Panc1 (cell line): ENCODE data around the gene OR4D10. TPM values are rescaled to one million over a fixed set of nuclear protein-coding genes. Genes with fewer than 3 reads are reported as not detected.
"Not testable (repeated sequence)": the region's sequence is repeated elsewhere in the genome, so short reads cannot be mapped to it uniquely, and the experiment has no call there.

Experiments
- ATAC-seq: fragments of 200-7000 bp; cut with Tn5 transposase; 2 replicates; pipeline ENCODE4 v1.9.1; 2020; ENCODE audit warnings: mild to moderate bottlenecking, moderate library complexity
- BruUV-seq: library from RNA; stranded (reverse); fragments of 400-500 nt; replicated peaks from 2 replicates; lab custom pipeline; 2021; lab: Mats Ljungman, UMichigan
- CTCF ChIA-PET: fragments of 300-600 bp; sonication (Branson Sonifier 250); formaldehyde crosslinking; loops from one replicate; lab custom pipeline; 2022; ENCODE audit warnings: antibody characterized with exemption; lab: Charles Lee
- POLR2A ChIA-PET: fragments of 300-600 bp; sonication (Branson Sonifier 250); formaldehyde crosslinking; loops from one replicate; lab custom pipeline; 2022; ENCODE audit warnings: antibody characterized with exemption; lab: Charles Lee
- DNase-seq: peaks from one replicate; pipeline ENCODE4 v3.0.0-alpha.2; 2010; ENCODE audit warnings: low read depth, low spot score
- H3K27ac ChIP-seq: 2 replicates; pipeline ENCODE4 v1.5.1; 2011; ENCODE audit warnings: mild to moderate bottlenecking, low read length, inconsistent platforms
- H3K27me3 ChIP-seq: fragments of 200-500 bp; sonication (Bioruptor generic); 2 replicates; pipeline ENCODE4 v1.6.0; 2014; ENCODE audit warnings: low read length, inconsistent platforms; ENCODE audit not compliant: control insufficient read depth, insufficient read depth
- H3K36me3 ChIP-seq: fragments of 200-500 bp; sonication (Bioruptor generic); 2 replicates; pipeline ENCODE4 v1.5.1; 2014; ENCODE audit warnings: inconsistent platforms, mild to moderate bottlenecking, low read length, moderate library complexity; ENCODE audit not compliant: control insufficient read depth, insufficient read depth
- H3K4me1 ChIP-seq: 2 replicates; pipeline ENCODE4 v1.5.1; 2011; ENCODE audit warnings: inconsistent platforms, mild to moderate bottlenecking, low read length, moderate library complexity; ENCODE audit not compliant: control insufficient read depth, insufficient read depth
- H3K4me3 ChIP-seq, 2 experiments: 2 replicates each; pipeline ENCODE4 v1.5.1; 2011 to 2012; ENCODE audit warnings: low read depth in 2 of 2, low read length in 2 of 2, mild to moderate bottlenecking in 2 of 2, inconsistent platforms in 1 of 2, moderate library complexity in 1 of 2
- H3K9me3 ChIP-seq: fragments of 200-500 bp; sonication (Bioruptor generic); 2 replicates; pipeline ENCODE4 v1.5.1; 2014; ENCODE audit warnings: low read depth, mild to moderate bottlenecking, inconsistent platforms, low read length, moderate library complexity; ENCODE audit not compliant: control insufficient read depth, insufficient read depth
- CTCF ChIP-seq: fragments of 450-650 bp; IDR thresholded peaks from 2 replicates; pipeline ENCODE4 v1.5.1; 2017; ENCODE audit warnings: mild to moderate bottlenecking
- POLR2AphosphoS5 ChIP-seq: IDR thresholded peaks from 2 replicates; pipeline ENCODE4 v1.6.1; 2012; ENCODE audit warnings: mild to moderate bottlenecking, low read depth, low read length, moderate library complexity
- SIN3A ChIP-seq: IDR thresholded peaks from 2 replicates; pipeline ENCODE4 v1.6.1; 2012; ENCODE audit warnings: low read depth, mild to moderate bottlenecking, low read length, moderate library complexity, borderline replicate concordance; ENCODE audit not compliant: insufficient read depth
- TCF7L2 ChIP-seq: IDR thresholded peaks from 2 replicates; pipeline ENCODE4 v1.6.1; 2011; ENCODE audit warnings: mild to moderate bottlenecking, low read depth, low read length, inconsistent platforms
- in situ Hi-C: cut with HindIII; loops from 2 replicates; pipeline ENCODE4 v1.10.0; 2016; ENCODE audit warnings: low sequenced_read_pairs, low pct_unique_long_range_greater_than_20kb
- intact Hi-C: fragments of 100-400 bp; cut with micrococcal nuclease; formaldehyde crosslinking; loops from one replicate; pipeline ENCODE4 v1.10.0; 2022; ENCODE audit not compliant: unreplicated experiment
- total RNA-seq: library from RNA; stranded (reverse); gene quantifications from one replicate; pipeline ENCODE4 v1.2.1, GENCODE V29; 2021; ENCODE audit not compliant: unreplicated experiment
- TF ChIP-seq, protein P1 (sequence below), 2 experiments: IDR thresholded peaks; 2 replicates each; pipeline ENCODE4 v1.6.1; 2011 to 2012; ENCODE audit warnings: low read depth in 2 of 2, control low read depth in 1 of 2, low read length in 1 of 2, mild to moderate bottlenecking in 1 of 2, moderate library complexity in 1 of 2; ENCODE audit not compliant: insufficient read depth in 1 of 2

The OR4D10 gene
- total RNA-seq, 1 experiment from 2014 or later: not detected

- no TSS peak for BruUV-seq
- Histone ChIP-seq H3K9me3 (no peaks in the 10 kb centered on the region), H3K4me1 (no peaks in the 10 kb centered on the region), H3K4me3 (no peak overlapping the region), H3K36me3 (no peaks in the 10 kb centered on the region), H3K27ac (no peak overlapping the region), H3K27me3 (peaks cover 4% of the 10 kb centered on the region; the same call in 1 of the 2 replicates)
- in situ Hi-C loops: no loop called here
- POLR2A ChIA-PET: no interaction called here
- ATAC-seq: no peak
- CTCF ChIA-PET: no interaction called here
- no peak for DNase-seq
- TF ChIP-seq CTCF: no peak
- TF ChIP-seq, protein P1, sequence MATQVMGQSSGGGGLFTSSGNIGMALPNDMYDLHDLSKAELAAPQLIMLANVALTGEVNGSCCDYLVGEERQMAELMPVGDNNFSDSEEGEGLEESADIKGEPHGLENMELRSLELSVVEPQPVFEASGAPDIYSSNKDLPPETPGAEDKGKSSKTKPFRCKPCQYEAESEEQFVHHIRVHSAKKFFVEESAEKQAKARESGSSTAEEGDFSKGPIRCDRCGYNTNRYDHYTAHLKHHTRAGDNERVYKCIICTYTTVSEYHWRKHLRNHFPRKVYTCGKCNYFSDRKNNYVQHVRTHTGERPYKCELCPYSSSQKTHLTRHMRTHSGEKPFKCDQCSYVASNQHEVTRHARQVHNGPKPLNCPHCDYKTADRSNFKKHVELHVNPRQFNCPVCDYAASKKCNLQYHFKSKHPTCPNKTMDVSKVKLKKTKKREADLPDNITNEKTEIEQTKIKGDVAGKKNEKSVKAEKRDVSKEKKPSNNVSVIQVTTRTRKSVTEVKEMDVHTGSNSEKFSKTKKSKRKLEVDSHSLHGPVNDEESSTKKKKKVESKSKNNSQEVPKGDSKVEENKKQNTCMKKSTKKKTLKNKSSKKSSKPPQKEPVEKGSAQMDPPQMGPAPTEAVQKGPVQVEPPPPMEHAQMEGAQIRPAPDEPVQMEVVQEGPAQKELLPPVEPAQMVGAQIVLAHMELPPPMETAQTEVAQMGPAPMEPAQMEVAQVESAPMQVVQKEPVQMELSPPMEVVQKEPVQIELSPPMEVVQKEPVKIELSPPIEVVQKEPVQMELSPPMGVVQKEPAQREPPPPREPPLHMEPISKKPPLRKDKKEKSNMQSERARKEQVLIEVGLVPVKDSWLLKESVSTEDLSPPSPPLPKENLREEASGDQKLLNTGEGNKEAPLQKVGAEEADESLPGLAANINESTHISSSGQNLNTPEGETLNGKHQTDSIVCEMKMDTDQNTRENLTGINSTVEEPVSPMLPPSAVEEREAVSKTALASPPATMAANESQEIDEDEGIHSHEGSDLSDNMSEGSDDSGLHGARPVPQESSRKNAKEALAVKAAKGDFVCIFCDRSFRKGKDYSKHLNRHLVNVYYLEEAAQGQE (IDR thresholded peaks at IDR 0.05; ENCODE audit: insufficient read depth in 1 of 2, low read depth in 2 of 2, low read length in 1 of 2): no peak
- no peak for TF ChIP-seq TCF7L2
- TF ChIP-seq SIN3A: no peak
- no peak for TF ChIP-seq POLR2AphosphoS5
- intact Hi-C loops: no loop called here
Observed at GRCh38 chr11:59511675-59512074, 38.6 kb downstream of the OR4D10 start.

DNA sequence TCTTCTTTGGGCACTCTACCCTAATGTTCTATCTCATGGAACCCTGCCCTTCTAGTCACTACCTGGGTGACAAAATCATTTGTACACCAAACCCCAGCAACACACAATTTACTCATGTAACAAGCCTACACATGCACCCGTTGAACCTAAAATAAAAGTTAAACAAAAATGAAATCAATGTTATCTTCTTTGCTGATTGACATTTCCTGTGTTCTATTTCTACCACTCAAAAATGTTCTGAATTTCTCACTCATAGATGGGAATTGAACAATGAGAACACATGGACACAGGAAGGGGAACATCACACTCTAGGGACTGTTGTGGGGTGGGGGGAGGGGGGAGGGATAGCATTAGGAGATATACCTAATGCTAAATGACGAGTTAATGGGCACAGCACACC is 47.0 kb downstream of the OR4D10 start:
- intact Hi-C loops, BruUV-seq, H3K36me3 ChIP-seq, H3K4me3 ChIP-seq, H3K27me3 ChIP-seq, H3K27ac ChIP-seq, H3K4me1 ChIP-seq, POLR2A ChIA-PET, DNase-seq, ATAC-seq, H3K9me3 ChIP-seq, in situ Hi-C loops, CTCF ChIA-PET: not testable (repeated sequence)

DNA sequence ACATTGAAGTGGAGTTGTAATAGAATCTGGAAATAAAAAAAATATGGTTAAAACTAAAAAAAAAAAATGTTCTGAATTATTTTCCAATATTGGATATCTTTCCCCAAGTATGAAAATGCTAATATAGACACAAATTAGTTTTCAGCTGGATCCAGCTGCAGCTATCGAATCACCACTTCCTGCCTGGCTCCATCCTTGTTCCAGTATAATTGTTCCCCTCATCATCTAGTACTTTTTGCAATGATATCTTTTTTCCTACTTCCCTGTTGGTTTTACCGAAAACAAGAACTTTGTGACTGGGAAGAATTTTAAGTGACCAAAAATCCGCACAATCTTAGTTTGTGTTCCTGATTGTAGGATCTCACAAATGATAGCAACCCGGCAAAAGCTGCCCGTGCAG is 47.6 kb downstream of the OR4D10 start:
- no peaks in the 10 kb centered on the region for H3K9me3 ChIP-seq
- POLR2A ChIA-PET: no interaction called here
- H3K27ac ChIP-seq: no peak overlapping the region
- ATAC-seq (no peak), DNase-seq (no peak)
- BruUV-seq: no TSS peak
- no peak for TF ChIP-seq POLR2AphosphoS5
- no peak for TF ChIP-seq CTCF
- TF ChIP-seq SIN3A: no peak
- TF ChIP-seq TCF7L2: no peak
- TF ChIP-seq, protein P1 (IDR thresholded peaks at IDR 0.05; ENCODE audit: insufficient read depth in 1 of 2, low read depth in 2 of 2, low read length in 1 of 2): no peak
- peaks cover 4% of the 10 kb centered on the region; the same call in 1 of the 2 replicates for H3K27me3 ChIP-seq
- no peaks in the 10 kb centered on the region for H3K36me3 ChIP-seq
- in situ Hi-C loops: no loop called here
- H3K4me3 ChIP-seq: no peak overlapping the region
- H3K4me1 ChIP-seq: no peaks in the 10 kb centered on the region
- CTCF ChIA-PET: no interaction called here
- intact Hi-C loops: no loop called here
